HEK293 (cell line): ENCODE data around the gene MRRF.

Experiments
- CTCF ChIA-PET: fragments of 350-600 bp; formaldehyde crosslinking; extraction: SDS; loops from one replicate; lab custom pipeline; 2021; ENCODE audit warnings: antibody characterized with exemption; lab: Yijun Ruan, JAX
- POLR2A ChIA-PET: fragments of 300-600 bp; formaldehyde crosslinking; extraction: SDS; loops from one replicate; lab custom pipeline; 2020; ENCODE audit warnings: antibody characterized with exemption, inconsistent platforms; lab: Yijun Ruan, JAX
- H3K27ac ChIP-seq: fragments of 200-500 bp; sonication (Bioruptor generic); 2 replicates; pipeline ENCODE4 v1.5.1; 2014; ENCODE audit warnings: low read depth, low read length, control low read depth, inconsistent platforms; ENCODE audit errors: extremely low read depth
- H3K36me3 ChIP-seq, 2 experiments: fragments of 200-500 bp in 1 of 2; sonication (Bioruptor generic) in 1 of 2; 1 replicate in 1 of 2; 2 replicates in 1 of 2; pipeline ENCODE4 v1.5.1; 2014 to 2017; ENCODE audit warnings: inconsistent platforms in 2 of 2, low read length in 2 of 2; ENCODE audit not compliant: control insufficient read depth in 2 of 2, insufficient read depth in 1 of 2
- H3K4me1 ChIP-seq: fragments of 200-500 bp; sonication (Bioruptor generic); 2 replicates; pipeline ENCODE4 v1.5.1; 2014; ENCODE audit warnings: mild to moderate bottlenecking, low read length, inconsistent platforms; ENCODE audit not compliant: control insufficient read depth, insufficient read depth
- H3K4me3 ChIP-seq: 2 replicates; pipeline ENCODE4 v1.5.1; 2011; ENCODE audit warnings: low read depth, mild to moderate bottlenecking, control low read depth, low read length, moderate library complexity
- H3K9me3 ChIP-seq: fragments of 200-500 bp; sonication (Bioruptor generic); 2 replicates; pipeline ENCODE4 v1.5.1; 2014; ENCODE audit warnings: low read depth, low read length, inconsistent platforms; ENCODE audit not compliant: control insufficient read depth, insufficient read depth
- FEZF1 ChIP-seq: fragments of 450-650 bp; formaldehyde crosslinking; IDR thresholded peaks from 2 replicates; pipeline ENCODE4 v1.5.1; 2016; ENCODE audit warnings: missing biosample characterization, missing genetic modification characterization
- INSM2 ChIP-seq: fragments of 450-650 bp; formaldehyde crosslinking; IDR thresholded peaks from 2 replicates; pipeline ENCODE4 v1.5.1; 2016; ENCODE audit warnings: missing biosample characterization, missing genetic modification characterization
- KLF7 ChIP-seq: fragments of 450-650 bp; formaldehyde crosslinking; IDR thresholded peaks from 2 replicates; pipeline ENCODE4 v1.5.1; 2016; ENCODE audit warnings: missing biosample characterization, missing genetic modification characterization, borderline replicate concordance
- MYNN ChIP-seq: fragments of 450-650 bp; formaldehyde crosslinking; IDR thresholded peaks from 2 replicates; pipeline ENCODE4 v1.5.1; 2016; ENCODE audit warnings: missing biosample characterization, missing genetic modification characterization, borderline replicate concordance
- SETDB1 ChIP-seq: IDR thresholded peaks from one replicate; pipeline ENCODE4 v1.6.1; 2017; ENCODE audit warnings: mild to moderate bottlenecking, low read length, moderate library complexity, mixed read lengths; ENCODE audit not compliant: insufficient read length
- ZBTB1 ChIP-seq: fragments of 450-650 bp; formaldehyde crosslinking; IDR thresholded peaks from 2 replicates; pipeline ENCODE4 v1.5.1; 2016; ENCODE audit warnings: missing biosample characterization, missing genetic modification characterization
- ZBTB6 ChIP-seq: fragments of 450-650 bp; formaldehyde crosslinking; IDR thresholded peaks from 2 replicates; pipeline ENCODE4 v1.5.1; 2017; ENCODE audit warnings: missing biosample characterization, missing genetic modification characterization
- ZNF133 ChIP-seq: fragments of 450-650 bp; formaldehyde crosslinking; IDR thresholded peaks from 2 replicates; pipeline ENCODE4 v1.5.1; 2016; ENCODE audit warnings: missing biosample characterization, missing genetic modification characterization
- ZNF140 ChIP-seq: fragments of 450-650 bp; formaldehyde crosslinking; IDR thresholded peaks from 2 replicates; pipeline ENCODE4 v1.5.1; 2016; ENCODE audit warnings: missing biosample characterization, missing genetic modification characterization
- ZNF184 ChIP-seq: fragments of 450-650 bp; IDR thresholded peaks from 2 replicates; pipeline ENCODE4 v1.5.1; 2018; ENCODE audit warnings: missing biosample characterization, mild to moderate bottlenecking, missing genetic modification characterization
- ZNF211 ChIP-seq: fragments of 450-650 bp; formaldehyde crosslinking; IDR thresholded peaks from 2 replicates; pipeline ENCODE4 v1.5.1; 2016; ENCODE audit warnings: low read depth, missing biosample characterization, missing genetic modification characterization
- ZNF433 ChIP-seq: fragments of 450-650 bp; formaldehyde crosslinking; IDR thresholded peaks from 2 replicates; pipeline ENCODE4 v1.5.1; 2016; ENCODE audit warnings: missing biosample characterization, missing genetic modification characterization, low read depth
- ZNF513 ChIP-seq: fragments of 450-650 bp; IDR thresholded peaks from 2 replicates; pipeline ENCODE4 v1.5.1; 2018; ENCODE audit warnings: missing biosample characterization, missing genetic modification characterization
- ZNF514 ChIP-seq: fragments of 450-650 bp; formaldehyde crosslinking; IDR thresholded peaks from 2 replicates; pipeline ENCODE4 v1.5.1; 2016; ENCODE audit warnings: missing biosample characterization, missing genetic modification characterization
- ZNF670 ChIP-seq: fragments of 450-650 bp; formaldehyde crosslinking; IDR thresholded peaks from 2 replicates; pipeline ENCODE4 v1.5.1; 2016; ENCODE audit warnings: missing biosample characterization, missing genetic modification characterization, low read depth
- ZNF837 ChIP-seq: fragments of 450-650 bp; formaldehyde crosslinking; IDR thresholded peaks from 2 replicates; pipeline ENCODE4 v1.5.1; 2016; ENCODE audit warnings: missing biosample characterization, missing genetic modification characterization
- TF ChIP-seq, protein P1 (sequence below): fragments of 450-650 bp; formaldehyde crosslinking; IDR thresholded peaks from 2 replicates; pipeline ENCODE4 v1.5.1; 2016; ENCODE audit warnings: missing biosample characterization, missing genetic modification characterization, low read depth
- TF ChIP-seq, protein P2 (sequence below): fragments of 450-650 bp; formaldehyde crosslinking; IDR thresholded peaks from 2 replicates; pipeline ENCODE4 v1.5.1; 2016; ENCODE audit warnings: missing biosample characterization, missing genetic modification characterization, borderline replicate concordance
- TF ChIP-seq, protein P3 (sequence below): fragments of 450-650 bp; formaldehyde crosslinking; IDR thresholded peaks from 2 replicates; pipeline ENCODE4 v1.5.1; 2016; ENCODE audit warnings: missing biosample characterization, missing genetic modification characterization

MRRF gene

GRCh38 chr9:122336189-122336588, 71.5 kb downstream of the MRRF start:
- Histone ChIP-seq H3K4me1 (no peaks in the 10 kb centered on the region), H3K9me3 (no peaks in the 10 kb centered on the region), H3K36me3 (no peaks in the 10 kb centered on the region), H3K27ac (no peak overlapping the region), H3K4me3 (no peak overlapping the region)
- TF ChIP-seq, protein P1, sequence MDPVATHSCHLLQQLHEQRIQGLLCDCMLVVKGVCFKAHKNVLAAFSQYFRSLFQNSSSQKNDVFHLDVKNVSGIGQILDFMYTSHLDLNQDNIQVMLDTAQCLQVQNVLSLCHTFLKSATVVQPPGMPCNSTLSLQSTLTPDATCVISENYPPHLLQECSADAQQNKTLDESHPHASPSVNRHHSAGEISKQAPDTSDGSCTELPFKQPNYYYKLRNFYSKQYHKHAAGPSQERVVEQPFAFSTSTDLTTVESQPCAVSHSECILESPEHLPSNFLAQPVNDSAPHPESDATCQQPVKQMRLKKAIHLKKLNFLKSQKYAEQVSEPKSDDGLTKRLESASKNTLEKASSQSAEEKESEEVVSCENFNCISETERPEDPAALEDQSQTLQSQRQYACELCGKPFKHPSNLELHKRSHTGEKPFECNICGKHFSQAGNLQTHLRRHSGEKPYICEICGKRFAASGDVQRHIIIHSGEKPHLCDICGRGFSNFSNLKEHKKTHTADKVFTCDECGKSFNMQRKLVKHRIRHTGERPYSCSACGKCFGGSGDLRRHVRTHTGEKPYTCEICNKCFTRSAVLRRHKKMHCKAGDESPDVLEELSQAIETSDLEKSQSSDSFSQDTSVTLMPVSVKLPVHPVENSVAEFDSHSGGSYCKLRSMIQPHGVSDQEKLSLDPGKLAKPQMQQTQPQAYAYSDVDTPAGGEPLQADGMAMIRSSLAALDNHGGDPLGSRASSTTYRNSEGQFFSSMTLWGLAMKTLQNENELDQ (tag by site-specific recombination): no peak
- TF ChIP-seq ZNF837 (no peak), ZBTB6 (no peak), ZNF184 (tag by site-specific recombination) (no peak), KLF7 (tag by site-specific recombination) (no peak), ZNF514 (no peak), ZNF133 (tag by site-specific recombination) (no peak), ZNF211 (tag by site-specific recombination) (no peak)
- POLR2A ChIA-PET: no interaction called here
- CTCF ChIA-PET: interaction anchor here (1.2 to 1.6 kb wide), 3 partner anchors 14 to 237 kb away, joined by 4 to 7 read pairs (median 6); no protein-coding TSS in a partner anchor

- ChIA-PET CTCF (interaction anchor here (1.2 to 1.6 kb wide), 3 partner anchors 13 to 238 kb away, joined by 4 to 7 read pairs (median 6); no protein-coding TSS in a partner anchor), POLR2A (no interaction called here)
- no peaks in the 10 kb centered on the region for H3K36me3 ChIP-seq
- no peaks in the 10 kb centered on the region for H3K9me3 ChIP-seq
- H3K4me1 ChIP-seq: no peaks in the 10 kb centered on the region
- H3K4me3 ChIP-seq: no peak overlapping the region
- H3K27ac ChIP-seq: no peak overlapping the region
- TF ChIP-seq ZNF433 (tag by site-specific recombination): no peak
- TF ChIP-seq FEZF1: no peak
- TF ChIP-seq, protein P2, sequence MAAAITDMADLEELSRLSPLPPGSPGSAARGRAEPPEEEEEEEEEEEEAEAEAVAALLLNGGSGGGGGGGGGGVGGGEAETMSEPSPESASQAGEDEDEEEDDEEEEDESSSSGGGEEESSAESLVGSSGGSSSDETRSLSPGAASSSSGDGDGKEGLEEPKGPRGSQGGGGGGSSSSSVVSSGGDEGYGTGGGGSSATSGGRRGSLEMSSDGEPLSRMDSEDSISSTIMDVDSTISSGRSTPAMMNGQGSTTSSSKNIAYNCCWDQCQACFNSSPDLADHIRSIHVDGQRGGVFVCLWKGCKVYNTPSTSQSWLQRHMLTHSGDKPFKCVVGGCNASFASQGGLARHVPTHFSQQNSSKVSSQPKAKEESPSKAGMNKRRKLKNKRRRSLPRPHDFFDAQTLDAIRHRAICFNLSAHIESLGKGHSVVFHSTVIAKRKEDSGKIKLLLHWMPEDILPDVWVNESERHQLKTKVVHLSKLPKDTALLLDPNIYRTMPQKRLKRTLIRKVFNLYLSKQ (tag by site-specific recombination): no peak
- TF ChIP-seq, protein P3, sequence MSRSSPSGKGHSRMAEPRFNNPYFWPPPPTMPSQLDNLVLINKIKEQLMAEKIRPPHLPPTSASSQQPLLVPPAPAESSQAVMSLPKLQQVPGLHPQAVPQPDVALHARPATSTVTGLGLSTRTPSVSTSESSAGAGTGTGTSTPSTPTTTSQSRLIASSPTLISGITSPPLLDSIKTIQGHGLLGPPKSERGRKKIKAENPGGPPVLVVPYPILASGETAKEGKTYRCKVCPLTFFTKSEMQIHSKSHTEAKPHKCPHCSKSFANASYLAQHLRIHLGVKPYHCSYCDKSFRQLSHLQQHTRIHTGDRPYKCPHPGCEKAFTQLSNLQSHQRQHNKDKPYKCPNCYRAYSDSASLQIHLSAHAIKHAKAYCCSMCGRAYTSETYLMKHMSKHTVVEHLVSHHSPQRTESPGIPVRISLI (tag by site-specific recombination): no peak
- TF ChIP-seq INSM2 (tag by site-specific recombination): no peak
- no peak for TF ChIP-seq MYNN (tag by site-specific recombination)
- TF ChIP-seq ZNF513 (tag by site-specific recombination): no peak
- no peak for TF ChIP-seq ZBTB1 (tag by site-specific recombination)
- no peak for TF ChIP-seq ZNF140 (tag by site-specific recombination)
- no peak for TF ChIP-seq SETDB1
- TF ChIP-seq ZNF670 (tag by site-specific recombination): no peak
Observed at GRCh38 chr9:122336866-122337555, 72.3 kb downstream of the MRRF start.
